Epithelial cell of proximal tubule (primary cell): ENCODE results near the gene RENBP. TPM values are rescaled to one million over a fixed set of nuclear protein-coding genes. Genes with fewer than 3 reads are reported as not detected.

ENCODE experiments used
- DNase-seq: peaks from one replicate; pipeline ENCODE4 v3.0.0-alpha.2; 2011; ENCODE audit warnings: low read depth
- H3K4me3 ChIP-seq: 2 replicates; pipeline ENCODE4 v1.5.1; 2011; ENCODE audit warnings: low read depth, mild to moderate bottlenecking, low read length
- total RNA-seq: library from RNA; depleted of rRNA; stranded (reverse); fragments of >200 nt; gene quantifications from 2 replicates; pipeline ENCODE4 v1.2.3, GENCODE V29; 2015
- TF ChIP-seq, protein P1 (sequence below): conservative IDR thresholded peaks from 2 replicates; pipeline ENCODE4 v1.5.1; 2012; ENCODE audit warnings: low read depth, mild to moderate bottlenecking, low read length

The RENBP gene
- total RNA-seq, 1 donor from 2014 or later: 0.92 TPM

GRCh38 chrX:153966841-153967535 lies 22.5 kb upstream of the RENBP start:
- TF ChIP-seq, protein P1, sequence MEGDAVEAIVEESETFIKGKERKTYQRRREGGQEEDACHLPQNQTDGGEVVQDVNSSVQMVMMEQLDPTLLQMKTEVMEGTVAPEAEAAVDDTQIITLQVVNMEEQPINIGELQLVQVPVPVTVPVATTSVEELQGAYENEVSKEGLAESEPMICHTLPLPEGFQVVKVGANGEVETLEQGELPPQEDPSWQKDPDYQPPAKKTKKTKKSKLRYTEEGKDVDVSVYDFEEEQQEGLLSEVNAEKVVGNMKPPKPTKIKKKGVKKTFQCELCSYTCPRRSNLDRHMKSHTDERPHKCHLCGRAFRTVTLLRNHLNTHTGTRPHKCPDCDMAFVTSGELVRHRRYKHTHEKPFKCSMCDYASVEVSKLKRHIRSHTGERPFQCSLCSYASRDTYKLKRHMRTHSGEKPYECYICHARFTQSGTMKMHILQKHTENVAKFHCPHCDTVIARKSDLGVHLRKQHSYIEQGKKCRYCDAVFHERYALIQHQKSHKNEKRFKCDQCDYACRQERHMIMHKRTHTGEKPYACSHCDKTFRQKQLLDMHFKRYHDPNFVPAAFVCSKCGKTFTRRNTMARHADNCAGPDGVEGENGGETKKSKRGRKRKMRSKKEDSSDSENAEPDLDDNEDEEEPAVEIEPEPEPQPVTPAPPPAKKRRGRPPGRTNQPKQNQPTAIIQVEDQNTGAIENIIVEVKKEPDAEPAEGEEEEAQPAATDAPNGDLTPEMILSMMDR: no peak
- DNase-seq: no peak
- H3K4me3 ChIP-seq: no peak overlapping the region

- no peak overlapping the region for H3K4me3 ChIP-seq
- no peak for DNase-seq
These were observed 21.8 kb upstream of the RENBP start for GRCh38 chrX:153966283-153966688.

GRCh38 chrX:153965406-153965805 lies 21.0 kb upstream of the RENBP start:
- no peak for DNase-seq
- no peak overlapping the region for H3K4me3 ChIP-seq
- TF ChIP-seq, protein P1: no peak

More at GRCh38 chrX:153966283-153966688, 21.8 kb upstream of the RENBP start:
- TF ChIP-seq, protein P1: no peak

DNA sequence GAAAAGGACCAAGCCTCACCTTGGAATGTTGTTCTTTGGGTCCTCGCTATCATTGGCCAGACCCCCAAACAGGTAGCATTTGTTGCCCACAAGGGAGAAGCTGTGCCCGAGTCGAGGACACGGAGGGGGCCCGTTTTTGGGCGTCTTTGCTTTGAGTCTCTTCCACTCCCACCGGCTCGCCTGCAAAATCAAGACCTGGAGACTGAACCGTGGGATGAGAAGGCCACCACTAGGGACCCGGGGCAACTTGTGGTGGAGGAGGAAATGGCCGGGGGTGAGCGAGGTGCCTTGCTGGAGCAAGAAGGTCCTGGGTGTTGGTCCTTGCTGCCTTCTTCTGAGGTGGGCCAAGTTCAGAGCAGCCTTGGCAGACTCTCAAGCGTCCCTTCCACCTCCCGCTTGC lies 19.7 kb upstream of the RENBP start:
- no peak for DNase-seq
- TF ChIP-seq, protein P1: no peak
- no peak overlapping the region for H3K4me3 ChIP-seq

- no peak overlapping the region for H3K4me3 ChIP-seq
- no peak for DNase-seq
- TF ChIP-seq, protein P1: no peak
These were observed 19.1 kb upstream of the RENBP start for GRCh38 chrX:153963546-153963945.

DNA sequence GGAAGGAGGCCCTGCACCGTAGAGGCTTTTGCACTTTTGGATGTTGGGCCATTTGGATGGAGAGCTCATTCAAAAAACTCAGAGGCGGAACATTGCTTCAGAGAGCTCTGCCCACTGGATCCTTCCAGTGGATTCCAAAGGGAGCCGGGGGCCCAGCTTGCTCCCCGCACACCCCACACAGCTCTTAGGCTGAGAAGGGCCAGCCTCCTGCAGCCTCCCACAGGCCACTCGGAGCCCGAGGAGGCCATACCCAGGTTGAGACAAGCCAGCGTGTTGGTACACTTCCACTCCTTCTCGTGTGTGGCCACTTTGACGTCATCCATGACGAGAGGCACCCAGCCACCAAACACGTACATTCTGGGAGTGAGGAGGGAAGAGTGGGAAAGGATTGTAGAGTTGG lies 16.8 kb upstream of the RENBP start:
- DNase-seq: no peak
- no peak overlapping the region for H3K4me3 ChIP-seq
- TF ChIP-seq, protein P1: no peak

DNA sequence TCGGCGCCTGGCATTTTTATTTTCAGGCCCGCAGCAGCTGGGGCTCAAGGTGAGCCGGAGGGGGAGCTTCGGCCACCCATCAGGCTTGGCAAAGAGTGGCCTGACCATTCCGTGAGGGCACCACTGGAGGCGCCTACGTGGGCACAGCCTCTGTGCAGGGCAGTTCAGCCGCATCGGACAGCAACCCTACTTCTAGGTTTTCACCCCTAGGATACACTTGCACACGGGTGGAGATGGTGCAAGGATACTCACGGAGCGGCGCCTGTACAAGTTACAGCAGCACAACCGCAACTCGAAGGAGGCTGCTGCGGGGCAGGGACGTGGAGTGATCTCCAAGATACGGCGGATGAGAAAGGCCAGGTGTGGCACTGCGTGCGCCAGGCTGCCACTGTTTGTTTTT lies 16.3 kb upstream of the RENBP start:
- TF ChIP-seq, protein P1: no peak
- DNase-seq: no peak
- H3K4me3 ChIP-seq: no peak overlapping the region
